HPDE6-E6E7 (cell line): ENCODE results near the gene DENND5B.
"Not testable (repeated sequence)": the region's sequence is repeated elsewhere in the genome, so short reads cannot be mapped to it uniquely, and the experiment has no call there.

Experiments used
- DNase-seq: peaks from one replicate; pipeline ENCODE4 v3.0.0; 2011; ENCODE audit warnings: missing footprints; ENCODE audit errors: extremely low spot score

The DENND5B gene

GRCh38 chr12:31557707-31558106 lies 33.2 kb downstream of the DENND5B start:
- DNase-seq, result no peak

DNA sequence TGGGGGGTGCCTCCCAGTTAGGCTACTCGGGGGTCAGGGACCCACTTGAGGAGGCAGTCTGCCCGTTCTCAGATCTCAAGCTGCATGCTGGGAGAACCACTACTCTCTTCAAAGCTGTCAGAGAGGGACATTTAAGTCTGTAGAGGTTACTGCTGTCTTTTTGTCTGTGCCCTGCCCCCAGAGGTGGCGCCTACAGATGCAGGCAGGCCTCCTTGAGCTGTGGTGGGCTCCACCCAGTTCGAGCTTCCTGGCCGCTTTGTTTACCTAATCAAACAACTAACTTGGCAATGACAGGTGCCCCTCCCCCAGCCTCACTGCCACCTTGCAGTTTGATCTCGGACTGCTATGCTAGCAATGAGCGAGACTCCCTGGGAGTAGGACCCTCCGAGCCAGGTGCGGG lies 35.5 kb downstream of the DENND5B start:
- not testable (repeated sequence) for DNase-seq

GRCh38 chr12:31550590-31550989 lies 40.3 kb downstream of the DENND5B start:
- not testable (repeated sequence) for DNase-seq

GRCh38 chr12:31536672-31537071 lies 54.3 kb downstream of the DENND5B start:
- no peak for DNase-seq

- DNase-seq, result no peak
These were observed 57.5 kb downstream of the DENND5B start for GRCh38 chr12:31533470-31533869.

GRCh38 chr12:31531893-31532292 lies 59.0 kb downstream of the DENND5B start:
- no peak for DNase-seq

DNA sequence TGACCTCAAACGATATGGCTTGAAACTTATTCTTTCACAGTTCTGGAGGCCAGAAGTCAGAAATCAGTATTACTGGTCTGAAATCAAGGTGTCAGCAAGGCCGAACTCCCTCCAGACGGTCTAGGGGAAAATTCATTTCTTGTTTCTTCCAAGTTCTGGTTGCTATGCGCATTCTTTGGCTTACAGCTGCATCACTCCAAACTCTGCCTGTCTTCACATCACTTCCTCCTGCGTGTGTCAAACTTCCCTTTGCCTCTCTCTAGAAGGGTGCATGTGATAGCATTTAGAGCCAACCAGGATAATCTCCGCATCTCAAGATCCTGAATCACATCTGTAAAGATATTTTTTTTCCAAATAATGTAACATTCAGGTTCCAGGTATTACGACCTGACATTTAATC lies 62.8 kb downstream of the DENND5B start:
- DNase-seq, result no peak

GRCh38 chr12:31527083-31527482 lies 63.9 kb downstream of the DENND5B start:
- no peak for DNase-seq

DNA sequence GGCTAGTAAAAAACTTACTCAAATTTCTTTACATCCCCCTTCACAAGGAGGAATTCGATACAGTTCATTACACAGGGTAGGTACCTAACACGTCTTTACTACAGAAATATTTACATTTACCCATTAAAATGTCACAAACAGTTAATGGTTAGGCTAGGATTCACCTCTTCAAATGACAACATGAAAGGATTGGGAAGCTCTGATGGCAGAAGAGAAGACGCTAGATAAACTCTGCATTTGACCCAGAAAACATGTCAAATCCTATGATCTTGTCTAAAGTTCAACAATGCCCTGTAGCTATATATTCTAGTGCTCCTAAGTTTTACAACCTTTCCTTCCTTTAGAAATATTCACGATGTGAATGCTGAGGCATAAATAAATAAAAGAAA lies 64.8 kb downstream of the DENND5B start:
- no peak for DNase-seq

- DNase-seq, result no peak
These were observed 65.3 kb downstream of the DENND5B start for GRCh38 chr12:31525496-31526157.

DNA sequence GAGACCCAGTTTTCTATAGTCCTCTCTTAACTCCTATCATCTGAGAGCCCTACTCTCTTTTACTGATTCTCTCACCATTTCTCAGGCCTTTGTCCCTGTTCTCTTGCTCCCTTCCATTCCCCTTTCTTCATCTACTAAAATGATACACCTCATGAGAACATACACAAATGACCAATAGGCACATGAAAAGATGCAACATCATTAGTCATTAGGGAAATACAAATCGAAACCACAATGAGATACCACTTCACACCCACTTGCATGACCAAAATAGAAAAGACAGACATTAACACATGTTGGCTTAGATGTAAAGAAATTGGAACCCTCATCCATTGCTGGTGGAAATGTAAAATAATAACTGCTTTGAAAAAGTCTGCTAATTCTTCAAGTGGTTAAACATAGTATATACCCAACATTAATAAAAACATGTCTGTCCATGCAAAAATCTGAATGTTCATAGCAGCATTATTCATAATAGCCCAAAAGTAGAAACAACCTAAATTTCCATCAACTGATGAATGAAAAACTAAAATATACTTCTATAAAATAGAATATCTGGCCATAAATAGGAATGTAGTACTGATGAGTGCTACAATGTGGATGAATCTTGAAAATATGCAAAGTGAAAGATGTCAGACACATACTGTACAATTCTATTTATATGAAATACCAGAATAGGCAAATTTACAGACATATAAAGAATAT lies 66.0 kb downstream of the DENND5B start:
- no peak for DNase-seq

DNA sequence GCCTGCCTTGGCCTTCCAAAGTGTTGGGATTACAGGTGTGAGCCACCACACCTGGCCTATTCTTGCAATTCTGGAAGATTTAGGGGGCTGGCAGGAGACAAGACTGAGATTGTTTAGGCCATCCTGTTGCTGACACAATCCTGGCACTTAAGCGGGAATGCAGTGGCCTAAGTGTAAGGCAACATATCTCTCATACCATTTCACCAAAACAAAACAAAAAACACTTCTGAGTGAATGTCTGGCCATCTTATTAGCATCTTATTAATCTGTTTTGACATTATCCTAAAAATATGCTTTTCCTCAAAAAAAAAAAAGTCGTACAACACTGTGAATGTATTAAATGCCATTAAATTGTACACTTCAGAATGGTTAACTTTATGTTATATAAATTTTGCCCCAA lies 67.6 kb downstream of the DENND5B start:
- no peak for DNase-seq

DNA sequence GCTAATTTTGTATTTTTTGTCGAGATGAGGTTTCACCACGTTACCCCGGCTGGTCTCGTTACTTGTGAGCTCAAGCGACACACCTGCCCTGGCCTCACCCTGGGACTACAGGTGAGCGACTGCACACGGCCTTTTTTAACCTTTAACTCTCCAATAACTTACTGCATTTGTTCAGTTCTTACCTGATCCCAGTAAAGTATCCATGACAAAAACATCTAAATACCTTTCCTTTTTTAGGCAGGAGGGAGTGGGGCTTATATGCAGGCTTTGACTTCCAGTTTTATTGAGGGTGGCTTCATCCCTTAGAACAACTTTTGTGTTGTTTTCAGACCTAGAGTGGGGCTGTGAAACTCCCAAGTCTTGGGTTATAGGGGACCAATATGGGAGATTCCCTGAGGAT lies 68.3 kb downstream of the DENND5B start:
- DNase-seq, result no peak

DNA sequence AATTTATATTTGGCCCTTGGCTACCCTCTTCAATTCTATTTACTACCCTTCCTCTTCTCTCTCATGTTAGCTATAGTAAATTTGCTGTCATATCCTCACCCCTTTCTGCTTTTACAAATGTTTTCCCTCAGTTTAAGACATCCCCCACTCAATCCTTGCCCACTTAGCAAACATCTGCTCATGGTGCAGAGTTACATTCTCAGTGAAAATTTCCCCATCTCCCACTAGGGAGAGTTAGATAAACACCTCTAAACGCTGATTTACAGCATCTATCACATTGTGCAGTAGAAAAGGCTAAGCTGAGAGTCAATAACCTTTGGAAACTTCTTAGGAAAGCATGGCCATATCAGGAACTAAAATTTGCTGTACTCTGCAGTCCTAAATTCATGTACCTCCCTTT lies 69.0 kb downstream of the DENND5B start:
- DNase-seq, result no peak

DNA sequence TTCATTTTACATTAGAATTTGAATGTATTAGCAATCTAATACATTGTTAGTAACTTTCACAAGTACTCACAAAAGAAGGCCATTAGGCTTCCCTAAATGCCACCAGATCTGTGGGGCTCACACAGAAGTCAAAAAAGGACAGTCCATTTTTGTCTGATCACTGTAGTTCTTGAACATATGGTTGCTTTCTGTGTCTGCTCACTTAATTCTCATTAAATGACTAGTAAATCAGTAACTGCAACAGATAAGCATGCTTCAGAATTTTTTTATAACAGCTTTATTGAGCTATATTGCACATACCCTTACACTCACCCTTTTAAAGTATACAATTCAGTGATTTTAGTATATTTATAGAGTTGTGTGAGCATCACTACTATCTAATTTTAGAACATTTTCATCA lies 71.4 kb downstream of the DENND5B start:
- DNase-seq, result no peak

GRCh38 chr12:31518680-31519227 lies 72.2 kb downstream of the DENND5B start:
- DNase-seq, result peak; percentile 76

- DNase-seq, result no peak
These were observed 72.9 kb downstream of the DENND5B start for GRCh38 chr12:31517994-31518393.

GRCh38 chr12:31516702-31517101 lies 74.2 kb downstream of the DENND5B start:
- DNase-seq, result no peak

DNA sequence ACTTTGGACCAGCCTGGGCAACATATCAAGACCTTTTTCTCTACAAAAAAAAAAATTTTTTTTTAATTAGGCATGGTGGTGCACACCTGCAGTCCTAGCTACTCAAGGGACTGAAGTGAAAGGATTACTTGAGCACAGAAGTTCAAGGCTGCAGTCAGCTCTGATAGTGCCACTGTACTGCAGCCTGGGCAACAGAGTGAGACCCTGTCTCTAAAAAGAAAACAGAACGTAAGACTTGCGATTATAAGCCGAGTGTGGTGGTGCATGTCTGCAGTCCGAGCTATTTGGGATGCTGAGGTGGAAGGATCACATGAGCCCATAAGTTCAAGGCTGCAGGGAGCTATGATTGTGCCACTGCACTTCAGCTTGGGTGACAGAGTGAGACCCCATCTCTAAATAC lies 76.0 kb downstream of the DENND5B start:
- DNase-seq, result no peak

DNA sequence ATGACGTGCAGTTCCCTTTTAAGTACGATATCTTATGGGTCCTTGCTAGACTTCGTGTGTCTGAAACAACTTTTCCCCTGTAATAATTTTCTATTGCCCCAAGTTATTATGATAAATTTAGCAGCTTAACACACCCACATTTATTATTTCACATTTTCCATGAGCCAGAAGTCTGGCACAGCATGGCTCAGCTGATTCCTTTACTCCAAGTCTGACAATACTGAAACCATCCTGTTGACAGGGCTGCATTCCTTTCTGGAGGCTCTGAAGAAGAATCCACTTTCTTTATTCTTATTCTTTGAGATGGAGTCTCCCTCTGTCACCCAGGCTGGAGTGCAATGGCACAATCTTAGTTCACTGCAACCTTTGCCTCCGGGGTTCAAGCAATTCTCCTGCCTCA lies 80.9 kb downstream of the DENND5B start:
- no peak for DNase-seq

- no peak for DNase-seq
These were observed 82.3 kb downstream of the DENND5B start for GRCh38 chr12:31508436-31509150.

DNA sequence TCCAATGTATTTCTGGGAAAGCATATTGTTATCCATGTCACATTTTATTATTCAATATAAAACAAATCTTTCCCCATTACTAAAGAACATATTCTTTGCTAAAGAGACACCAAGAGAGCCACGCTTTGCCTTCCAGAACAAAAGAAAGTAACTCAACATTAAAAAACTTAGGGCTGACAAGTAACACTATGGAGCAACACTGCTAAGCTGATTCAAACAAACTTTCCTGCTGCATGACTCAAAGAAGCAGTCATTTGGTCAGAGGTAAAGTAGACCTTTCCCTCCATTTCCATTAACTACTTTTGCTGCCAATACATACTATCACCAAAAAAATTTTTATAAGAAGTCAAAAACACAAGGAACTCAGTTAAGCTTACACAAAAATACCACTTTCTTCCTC lies 83.0 kb downstream of the DENND5B start:
- no peak for DNase-seq
